DMS53 (cell line): ENCODE results near the gene ATF6.

ENCODE experiments used
- DNase-seq: peaks from one replicate; lab custom pipeline; 2025; lab: John Stamatoyannopoulos, UW

The ATF6 gene

DNA sequence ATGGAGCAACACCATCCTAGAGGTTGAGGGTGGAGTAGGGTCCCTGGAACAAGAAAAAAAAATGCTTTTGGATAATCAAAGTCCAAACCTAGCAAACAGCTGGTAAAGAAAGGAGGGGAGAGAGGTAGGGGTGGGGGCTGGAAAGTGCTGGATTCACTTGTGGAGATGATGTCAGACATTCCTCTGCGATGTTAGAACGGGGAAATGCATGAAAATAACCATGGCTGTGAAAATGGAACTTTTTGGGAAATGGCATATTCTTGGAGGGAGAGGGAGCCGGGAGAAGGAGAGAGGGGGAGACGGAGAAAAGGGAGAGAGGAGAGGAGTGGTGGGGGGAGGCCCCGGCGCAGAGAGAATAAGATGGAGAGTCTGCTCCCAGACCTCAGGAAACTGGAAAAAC, 203.9 kb downstream of the ATF6 start:
- no peak for DNase-seq

DNA sequence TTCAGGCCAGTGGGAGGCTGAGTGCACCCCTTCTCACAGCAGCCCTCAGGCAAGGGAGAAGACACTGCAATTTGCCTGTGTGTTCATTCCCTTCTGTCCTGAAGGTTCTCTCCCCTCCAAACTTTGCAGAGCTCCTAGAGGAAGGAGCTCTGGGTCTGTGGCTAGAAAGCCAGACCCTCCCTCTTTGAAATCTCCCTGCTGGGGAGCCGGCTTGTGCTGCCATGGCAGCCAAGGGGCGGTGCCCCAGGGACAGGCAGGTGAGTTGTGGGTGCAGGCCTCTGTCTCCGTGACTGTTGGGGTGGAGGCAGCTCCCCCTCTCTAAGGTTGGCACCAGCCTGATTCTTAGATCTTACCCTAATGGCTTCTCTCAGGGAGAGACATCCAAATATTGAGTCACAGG, 204.5 kb downstream of the ATF6 start:
- DNase-seq, result no peak

DNA sequence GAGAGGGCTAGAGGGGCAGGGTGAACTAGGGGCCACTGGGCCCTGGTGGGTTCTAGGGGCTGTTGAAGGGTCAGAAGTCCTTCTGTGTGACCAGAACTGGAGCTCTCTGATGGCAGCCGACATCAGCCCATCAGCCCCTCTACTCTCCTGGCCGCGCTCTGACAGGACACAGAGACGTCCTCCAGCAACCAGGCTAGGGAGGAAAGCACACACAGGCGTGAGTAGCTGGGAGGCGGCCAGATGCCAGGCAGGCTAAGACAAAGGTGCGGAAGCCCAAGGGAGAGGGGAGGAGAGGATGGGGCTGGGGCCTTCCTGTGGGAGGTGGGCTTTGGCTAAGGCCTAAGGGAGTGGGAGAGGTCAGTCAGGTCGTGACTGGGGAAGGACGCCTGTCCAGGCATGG, 206.7 kb downstream of the ATF6 start:
- DNase-seq, result no peak

DNA sequence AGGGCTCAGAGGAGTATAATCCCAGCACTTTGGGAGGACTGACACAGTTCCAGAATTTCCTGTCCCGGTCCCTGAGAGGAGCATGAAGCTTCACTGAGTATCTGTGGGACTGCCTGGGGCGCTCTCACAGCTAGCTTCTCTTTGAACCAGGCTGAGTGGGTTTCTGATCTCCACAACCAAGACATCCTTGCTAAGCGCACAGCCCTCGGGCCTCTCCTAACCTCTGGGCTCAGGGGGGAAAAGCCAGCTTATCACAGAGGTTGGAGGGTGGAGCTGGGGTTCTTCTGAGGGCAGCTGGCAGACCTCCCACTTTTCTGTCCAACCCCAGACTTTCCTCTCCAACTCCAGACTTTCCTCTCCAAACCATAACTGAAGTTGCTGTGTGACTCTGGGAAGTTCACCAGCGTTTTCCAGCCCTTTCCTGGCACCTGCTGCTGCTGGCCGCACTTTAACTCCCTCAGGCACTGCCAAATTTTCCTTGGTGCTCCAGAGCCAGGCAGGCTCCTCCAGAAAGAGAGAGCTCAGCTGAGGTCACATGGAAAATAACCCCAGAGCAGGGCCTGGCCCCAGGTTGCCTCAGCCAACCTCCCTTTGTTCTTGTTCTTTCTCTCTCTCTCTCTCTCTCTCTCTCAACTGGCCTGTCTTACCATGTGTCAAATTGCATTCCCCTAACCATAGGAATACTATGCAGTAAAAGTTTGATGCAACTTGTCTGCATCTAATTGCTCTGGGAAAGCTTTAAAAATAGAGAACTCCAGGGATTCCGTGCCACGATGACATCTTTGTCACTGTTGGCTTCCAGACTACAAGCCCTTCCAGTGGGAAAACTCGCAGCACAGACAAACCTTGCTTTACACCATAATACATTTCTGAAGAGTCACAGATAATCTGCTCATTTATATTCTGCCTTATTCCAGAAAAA, 208.1 kb downstream of the ATF6 start:
- DNase-seq, result no peak

DNA sequence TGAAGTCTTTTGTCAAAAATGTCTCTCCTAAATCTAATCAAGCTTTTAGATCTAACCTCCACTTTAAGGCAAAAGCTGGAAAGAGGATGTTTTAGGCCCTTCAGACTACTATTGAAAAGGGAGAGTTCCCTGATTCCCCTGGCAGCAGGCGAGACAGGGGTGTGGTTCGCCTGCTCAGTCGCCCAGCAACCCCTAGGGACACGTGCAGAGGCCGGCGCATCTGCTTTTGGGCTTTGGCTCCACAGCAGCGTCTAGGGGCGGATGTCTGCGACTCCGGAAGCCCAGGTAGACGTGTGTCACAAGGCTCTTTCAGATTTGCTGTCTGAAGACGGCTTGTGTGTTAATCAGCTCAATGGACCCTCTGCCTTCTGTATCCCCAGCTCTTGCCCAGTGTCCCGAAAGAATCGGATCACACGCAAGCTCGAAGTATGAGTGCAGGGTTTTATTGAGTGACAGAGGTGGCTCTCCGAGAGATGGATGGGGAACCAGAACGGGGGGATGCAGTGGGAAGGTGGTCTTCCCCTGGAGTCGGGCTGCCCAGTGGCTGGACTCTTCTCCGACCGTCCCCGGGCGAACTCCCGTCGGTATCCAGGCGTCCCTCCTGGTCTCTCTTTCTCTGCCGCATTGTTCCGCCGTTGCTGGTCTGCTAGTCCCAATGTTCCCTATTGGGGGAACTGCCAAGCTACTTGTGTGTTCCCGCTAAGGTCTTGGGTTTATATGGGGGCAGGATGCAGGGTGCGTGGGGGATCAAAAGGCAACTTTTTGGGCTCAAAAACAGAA, 212.1 kb downstream of the ATF6 start:
- DNase-seq, result no peak

DNA sequence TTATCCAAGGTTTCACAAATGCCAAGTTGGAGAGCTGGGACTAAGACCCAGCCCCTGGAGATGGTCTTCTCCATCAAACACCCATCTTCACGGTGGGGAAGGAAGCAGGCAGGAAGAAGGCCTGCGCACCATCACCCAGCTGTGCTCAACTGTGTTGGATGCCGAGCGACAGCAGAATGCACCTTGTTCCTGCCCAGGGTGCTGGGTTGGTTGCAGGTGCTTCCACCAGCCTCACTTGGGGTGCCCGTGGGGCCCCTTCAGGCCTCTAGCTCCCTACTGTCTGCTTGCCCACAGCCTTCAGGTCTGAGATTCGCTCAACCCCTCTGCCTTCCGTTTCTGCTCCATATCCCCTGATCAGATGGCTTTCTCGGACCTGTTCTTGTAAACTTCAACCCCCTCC, 215.0 kb downstream of the ATF6 start:
- no peak for DNase-seq

DNA sequence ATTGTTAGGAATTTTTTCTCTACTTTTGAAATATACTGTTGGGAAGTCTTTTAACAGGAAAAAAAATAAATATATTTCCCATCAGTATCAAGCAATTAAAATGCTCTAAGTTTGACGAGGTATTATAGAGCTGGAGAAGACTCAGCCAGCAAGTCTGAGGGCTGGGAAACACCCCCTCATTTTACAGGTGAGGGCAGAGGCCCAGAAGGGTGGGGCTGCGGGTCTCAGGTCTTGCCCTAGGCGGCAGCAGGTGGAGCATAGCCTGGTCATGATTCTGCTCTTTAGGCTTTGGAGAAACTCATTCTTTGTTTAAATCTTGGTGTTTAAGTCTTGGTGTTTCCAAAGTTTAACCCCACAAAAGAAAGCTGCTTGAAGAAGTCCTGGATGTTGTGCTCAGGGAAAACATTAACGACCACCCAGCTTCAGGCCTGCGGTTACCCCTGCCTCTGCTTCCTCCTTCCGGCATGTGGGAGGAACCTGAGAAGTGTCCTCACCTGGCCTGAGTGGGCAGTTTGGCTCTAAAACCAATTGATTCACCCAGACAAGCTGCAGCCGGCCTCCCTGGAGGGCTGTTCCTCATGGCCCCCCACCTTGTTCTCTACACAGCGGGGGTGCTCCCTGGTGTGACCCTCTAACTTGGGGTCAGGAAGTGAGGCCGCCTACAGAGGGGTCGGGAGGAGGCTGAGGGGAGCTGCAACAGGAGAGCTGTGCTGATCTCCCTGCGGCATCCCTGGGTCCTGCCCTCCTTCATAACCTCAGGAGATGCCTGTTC, 215.8 kb downstream of the ATF6 start:
- no peak for DNase-seq

DNA sequence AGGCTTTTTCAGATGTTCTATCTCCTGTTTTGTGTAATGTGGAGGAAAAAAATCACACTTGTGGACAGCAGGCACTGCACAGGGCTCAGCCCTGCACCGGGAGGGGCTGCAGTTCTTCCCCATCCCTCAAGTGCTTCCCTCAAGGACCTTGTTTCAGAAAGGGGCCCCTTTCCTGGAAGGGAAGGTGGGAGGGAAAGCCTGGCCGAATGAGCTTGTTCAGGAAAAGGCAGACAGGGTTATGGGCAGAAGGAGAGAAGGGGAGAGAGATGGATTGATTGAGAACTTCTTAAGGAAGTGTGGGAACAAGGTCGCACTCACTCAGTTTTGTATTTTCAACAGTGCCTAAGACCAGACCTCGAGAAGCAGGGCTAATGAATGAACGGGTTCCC, 216.4 kb downstream of the ATF6 start:
- DNase-seq, result no peak

DNA sequence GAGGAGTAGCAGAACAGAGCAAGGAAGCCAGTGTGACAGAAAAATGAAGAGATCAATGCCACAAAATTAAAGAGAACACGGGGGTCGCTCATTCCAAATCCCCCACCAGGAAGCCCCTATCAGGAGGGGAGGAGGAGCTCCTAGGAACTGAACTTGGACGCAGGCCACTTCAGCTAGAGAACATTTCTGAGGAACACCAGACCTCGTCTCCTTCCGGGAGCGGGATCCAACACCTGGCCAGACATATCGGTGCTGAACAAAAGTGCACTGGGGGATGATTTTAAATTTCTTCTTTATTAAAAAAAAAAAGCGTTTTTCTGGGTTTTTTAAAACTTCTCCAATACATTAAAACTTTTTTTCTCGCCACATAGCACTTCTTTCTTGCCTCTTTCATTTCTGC, 216.8 kb downstream of the ATF6 start:
- no peak for DNase-seq

DNA sequence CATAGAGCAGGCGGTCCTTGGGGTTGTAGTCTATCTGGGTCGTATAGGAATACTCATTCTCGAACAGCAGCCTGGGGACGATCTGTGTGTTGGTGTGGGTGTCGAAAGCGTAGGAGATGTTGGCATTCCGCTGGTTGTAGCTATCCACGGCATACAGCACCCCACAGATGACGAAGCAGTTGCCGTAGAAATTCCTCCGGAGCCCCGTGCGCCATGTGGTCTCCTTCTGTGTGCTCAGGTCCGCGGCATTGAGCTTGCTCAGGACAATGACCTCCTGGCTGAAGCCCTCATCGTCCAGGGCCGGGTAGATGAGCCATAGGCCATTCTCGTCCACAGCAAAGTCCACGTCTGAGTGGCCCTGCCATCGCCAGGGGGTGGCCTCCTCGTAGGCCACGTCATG, 217.6 kb downstream of the ATF6 start:
- DNase-seq, result no peak

DNA sequence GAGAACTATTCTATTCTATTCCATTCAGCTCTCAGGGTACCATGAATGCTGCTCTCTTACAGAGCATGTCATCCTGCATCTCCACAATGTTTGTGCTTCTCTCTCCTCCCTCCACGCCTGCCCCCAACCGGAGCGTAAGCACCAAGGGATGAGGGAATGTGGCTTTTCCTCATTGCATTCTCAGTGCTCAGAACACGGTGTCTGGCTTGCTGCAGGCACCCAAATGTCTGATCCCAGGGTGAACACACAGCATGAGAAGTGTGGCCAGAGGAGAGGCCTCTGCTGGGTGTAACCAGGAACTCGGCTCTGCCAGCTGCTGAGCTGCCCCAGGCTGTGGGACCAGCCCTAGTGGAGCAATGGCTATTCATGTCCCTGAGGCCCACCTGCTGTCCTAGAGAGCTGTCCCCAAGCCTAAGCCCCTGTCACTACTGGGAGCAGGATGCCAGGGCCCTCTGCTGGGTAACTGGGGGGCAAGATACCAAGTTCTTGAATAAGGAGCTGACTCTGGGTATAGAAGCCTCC, 219.2 kb downstream of the ATF6 start:
- no peak for DNase-seq

DNA sequence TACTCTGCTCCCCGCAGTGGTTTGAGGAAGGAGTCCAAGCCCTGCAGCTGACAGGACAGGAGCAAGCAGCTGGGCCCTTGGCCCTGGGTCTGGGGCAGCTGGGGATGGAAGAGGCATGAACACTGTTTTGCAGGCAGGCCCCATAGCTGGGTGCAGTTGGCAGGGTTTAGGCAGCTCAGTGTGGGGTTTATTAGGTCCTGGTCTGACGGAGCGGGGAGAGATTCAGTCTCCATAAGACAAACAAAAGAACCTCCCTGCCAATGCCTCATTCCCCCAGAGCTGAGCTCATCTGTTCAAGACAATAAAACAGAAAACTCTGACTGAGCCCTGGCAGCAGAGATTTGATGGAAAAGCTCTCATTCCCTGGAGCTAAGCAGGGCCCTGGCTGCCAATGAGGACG, 220.2 kb downstream of the ATF6 start:
- DNase-seq, result no peak

DNA sequence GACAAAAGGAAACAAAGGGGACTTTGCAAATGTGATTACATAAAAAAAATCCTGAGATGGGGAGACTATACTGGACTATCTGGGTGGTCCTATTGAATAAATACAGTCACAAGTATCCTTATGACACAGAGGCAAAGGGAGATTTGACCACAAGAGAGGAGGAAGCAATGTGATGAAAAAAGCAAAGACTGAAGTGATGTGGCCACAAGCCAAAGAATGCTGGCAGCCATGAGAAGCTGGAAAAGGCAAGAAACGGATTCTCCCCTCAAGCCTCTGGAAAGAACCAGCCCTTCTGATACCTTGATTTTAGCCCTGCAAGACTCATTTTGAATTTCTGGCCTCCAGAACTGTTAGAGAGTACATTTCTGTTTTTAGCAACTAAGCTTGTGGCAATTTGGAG, 221.2 kb downstream of the ATF6 start:
- no peak for DNase-seq

DNA sequence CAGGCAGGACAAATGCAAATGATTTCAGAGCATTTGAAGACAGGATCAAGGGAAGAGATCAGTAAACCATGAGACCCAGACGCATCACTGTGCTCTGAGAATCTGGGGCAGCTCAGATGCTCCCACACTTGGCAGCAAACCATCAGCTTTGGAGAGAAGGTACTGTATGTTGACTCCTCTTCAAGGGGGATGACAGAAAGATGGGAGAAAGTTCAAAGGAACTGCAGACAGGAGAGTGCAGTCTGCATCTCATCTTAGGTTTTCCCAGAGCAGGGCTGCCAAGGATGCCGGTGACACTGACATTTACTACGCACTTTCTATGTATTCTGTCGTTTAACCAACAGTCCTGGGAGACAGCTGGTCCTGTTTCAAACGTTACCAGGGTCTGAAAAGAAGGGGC, 221.8 kb downstream of the ATF6 start:
- DNase-seq, result no peak

DNA sequence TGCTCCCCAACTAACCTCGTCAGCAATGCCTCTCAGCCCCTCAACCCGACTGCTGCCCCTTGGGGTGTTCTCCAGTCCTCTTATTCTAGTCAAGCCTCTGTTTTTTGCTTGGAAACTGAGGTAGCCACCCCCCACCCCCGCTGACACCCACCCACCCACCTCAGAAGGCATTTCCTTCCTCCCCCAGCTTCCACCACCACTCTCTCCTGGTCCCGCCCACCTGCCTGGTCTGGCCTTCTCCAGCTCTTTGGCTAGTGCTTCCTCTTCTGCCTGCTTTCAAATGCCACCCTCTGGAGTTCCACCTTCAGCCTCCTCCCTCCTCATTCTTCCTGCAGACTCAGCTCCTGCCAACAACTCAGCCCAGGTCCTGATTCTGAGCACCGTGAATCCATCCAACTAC, 222.3 kb downstream of the ATF6 start:
- DNase-seq, result no peak

DNA sequence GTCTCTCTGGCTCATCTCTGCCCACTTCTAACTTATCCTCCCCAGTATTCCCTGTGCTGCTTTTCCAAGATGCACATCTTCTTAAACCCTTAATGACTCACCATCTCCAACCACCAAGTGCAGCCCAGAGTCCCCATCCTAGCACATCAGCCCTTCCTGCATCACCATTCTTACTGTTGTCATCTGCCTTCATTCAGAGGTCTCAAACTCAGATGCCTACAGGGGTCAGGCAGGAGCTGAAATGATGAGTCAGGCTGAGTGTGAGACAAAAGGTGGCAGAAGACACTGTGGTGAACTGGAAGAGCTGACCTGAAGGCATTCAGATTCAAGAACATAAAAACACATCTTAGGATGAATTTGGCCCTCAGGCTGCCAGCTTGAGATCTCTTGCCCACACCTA, 223.0 kb downstream of the ATF6 start:
- DNase-seq, result no peak

DNA sequence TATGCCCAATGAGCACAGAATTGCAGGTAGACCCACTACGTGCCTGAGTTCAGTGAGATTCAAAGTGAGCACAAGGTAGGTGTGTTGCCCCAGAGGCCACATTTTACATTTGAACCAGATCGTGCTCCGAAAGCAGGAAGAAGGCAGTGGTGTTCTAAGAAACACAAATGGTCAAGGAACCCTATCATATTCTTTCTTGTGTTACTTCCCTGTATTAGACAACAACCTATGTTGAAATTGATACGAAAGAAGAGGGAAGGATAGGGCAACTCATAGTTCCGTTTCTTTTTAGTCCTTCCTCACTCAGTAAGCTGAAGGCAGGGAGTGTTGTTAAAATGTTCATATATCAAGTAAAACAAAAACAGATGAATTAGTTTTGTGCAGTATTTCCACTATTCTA, 223.7 kb downstream of the ATF6 start:
- no peak for DNase-seq

DNA sequence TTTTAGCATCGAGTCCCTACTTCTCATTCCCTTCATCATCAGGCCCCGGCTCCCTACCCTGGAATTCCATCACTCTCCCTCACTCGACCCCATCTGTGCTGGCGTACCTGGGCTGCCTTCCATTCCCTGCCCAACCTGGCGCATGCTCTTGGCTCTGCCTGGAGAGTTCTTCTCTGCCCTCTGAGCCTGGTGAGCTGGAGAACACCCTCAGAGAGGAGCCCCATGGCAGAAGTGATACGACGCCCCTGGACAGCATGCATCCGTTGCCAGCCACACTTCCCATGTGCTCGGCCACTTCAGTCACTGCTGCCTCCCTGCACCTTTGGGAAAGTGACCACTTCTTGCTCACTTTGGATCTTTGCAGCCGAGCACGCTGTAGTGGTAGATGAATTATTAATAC, 227.5 kb downstream of the ATF6 start:
- DNase-seq, result no peak

DNA sequence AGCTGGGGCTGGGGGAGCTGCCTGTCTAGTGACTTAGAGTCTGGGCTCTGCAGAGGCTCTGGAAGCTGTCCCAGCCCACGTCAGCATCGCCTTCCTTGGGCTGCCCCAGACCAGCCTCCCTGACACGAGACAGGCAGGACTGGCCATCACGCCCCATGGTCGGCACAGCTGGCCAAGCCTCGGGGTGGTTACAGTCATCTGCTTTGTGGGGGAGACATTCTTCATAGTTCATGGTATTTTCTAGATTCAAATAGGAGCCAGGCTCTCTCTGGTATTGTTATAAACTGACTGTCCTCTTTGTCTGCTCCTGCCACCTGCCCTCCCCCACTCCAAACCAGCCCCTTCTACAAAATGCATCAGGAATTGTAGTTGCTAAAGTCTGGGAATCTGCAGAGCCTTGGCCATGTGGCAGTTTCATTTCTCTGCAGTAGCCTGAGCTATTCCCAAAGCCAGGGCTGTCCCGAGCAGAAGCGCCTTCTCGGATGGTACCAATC, 228.1 kb downstream of the ATF6 start:
- DNase-seq, result no peak

DNA sequence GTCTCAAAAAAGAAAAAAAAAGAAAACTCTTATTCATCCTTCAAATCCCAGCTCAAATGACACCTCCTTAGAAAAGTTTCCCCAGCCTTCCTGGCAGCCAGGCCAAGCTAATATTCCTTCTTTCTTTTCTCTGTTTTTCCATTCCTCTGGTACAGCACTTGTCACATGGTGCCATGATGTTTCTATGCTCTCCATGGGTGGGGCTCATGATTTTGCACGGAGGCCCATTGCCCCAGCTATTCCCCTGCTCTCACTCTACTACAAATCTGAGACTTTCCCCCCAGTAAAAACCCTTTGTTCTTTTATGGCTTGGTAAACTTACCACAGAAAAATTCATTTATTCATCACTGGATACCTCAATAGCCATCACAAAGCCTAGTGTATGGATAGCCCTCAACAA, 231.0 kb downstream of the ATF6 start:
- no peak for DNase-seq

DNA sequence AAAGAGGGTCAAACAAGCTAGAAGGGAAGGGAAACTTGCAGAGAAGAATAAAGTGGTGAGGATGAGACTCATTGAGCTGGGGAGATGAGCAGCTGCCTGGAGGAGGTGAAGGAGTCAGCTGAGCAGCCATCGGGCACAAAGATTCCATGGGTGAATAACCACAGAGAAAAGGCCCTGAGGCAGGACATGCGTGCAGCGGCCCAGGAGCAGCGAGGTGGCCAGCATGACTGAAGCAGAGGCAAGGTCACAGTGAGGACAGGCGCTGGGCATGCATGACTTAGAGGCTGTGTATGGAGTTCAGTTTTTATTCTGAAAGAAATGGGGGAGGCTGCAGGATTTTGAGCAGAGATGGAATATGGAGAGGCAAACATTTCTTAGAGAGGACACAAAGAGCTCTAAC, 232.7 kb downstream of the ATF6 start:
- no peak for DNase-seq

DNA sequence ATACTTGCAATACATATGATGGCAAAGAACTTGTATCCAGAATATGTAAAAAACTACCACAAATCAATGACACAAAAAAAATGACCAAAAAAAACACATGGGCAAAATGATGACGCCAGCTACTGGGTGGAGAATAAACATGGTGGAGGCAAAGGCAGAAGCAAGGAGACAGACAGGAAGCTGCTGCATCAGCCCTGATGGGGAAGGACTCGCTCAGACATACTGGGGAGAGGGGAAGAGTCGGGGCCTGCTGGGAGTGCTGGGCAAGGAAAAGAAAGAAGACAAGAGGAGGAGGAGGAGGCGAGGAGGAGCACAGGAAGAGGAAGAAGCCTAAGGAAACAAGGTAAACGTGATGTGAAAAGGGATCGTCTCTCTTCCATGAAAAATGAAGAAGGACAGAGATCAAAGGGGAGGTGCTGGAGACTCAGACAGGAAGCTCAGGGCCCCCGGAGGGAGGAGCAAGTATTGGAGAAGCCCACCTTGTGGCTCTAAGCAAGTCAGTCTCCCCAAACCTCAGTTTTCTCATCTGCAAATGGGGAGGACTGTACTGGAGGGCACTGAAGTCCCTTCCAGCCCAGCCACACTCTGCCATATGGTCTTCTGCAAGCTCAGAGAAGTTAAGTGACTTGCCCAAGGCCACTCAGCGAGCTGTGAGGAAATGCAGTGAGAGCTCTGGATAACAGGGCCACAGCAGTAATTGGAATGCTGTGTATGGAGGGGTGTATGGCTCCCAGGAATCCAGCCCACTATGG, 233.4 kb downstream of the ATF6 start:
- no peak for DNase-seq
